Activated CD4-positive, alpha-beta T cell treated with anti-CD3 and anti-CD28 coated beads, Interleukin-2, amount 50 U/mL, for 24 hours (primary cell): ENCODE results near the gene CHRNA3.
"Not testable (repeated sequence)": the region's sequence is repeated elsewhere in the genome, so short reads cannot be mapped to it uniquely, and the experiment has no call there.

Experiments
- DNase-seq, 2 donors: peaks; one replicate each; pipeline ENCODE4 v3.0.0-alpha.2; 2020; ENCODE audit warnings: low read depth in 1 of 2, low spot score in 1 of 2

Gene CHRNA3

DNA sequence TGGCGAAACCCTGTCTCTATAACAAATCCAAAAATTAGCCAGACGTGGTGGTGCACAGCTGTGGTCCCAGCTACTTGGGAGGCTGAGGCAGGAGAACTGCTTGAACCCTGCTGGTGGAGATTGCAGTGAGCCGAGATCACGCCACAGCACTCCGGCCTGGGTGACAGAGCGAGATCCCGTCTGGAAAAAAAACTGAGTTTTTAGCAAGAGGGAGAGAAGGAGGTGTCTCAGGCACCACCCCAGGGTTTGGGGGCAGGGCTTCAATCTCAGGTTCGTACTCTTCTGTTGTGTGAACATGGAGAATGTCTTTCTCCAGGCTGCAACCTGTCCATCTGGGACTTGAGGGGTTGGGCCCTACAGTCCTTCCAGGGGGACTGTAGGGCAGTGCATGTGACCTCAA is 2.7 kb downstream of the CHRNA3 start:
- no peak for DNase-seq

GRCh38 chr15:78617516-78617915 is 3.3 kb downstream of the CHRNA3 start:
- DNase-seq = no peak

DNA sequence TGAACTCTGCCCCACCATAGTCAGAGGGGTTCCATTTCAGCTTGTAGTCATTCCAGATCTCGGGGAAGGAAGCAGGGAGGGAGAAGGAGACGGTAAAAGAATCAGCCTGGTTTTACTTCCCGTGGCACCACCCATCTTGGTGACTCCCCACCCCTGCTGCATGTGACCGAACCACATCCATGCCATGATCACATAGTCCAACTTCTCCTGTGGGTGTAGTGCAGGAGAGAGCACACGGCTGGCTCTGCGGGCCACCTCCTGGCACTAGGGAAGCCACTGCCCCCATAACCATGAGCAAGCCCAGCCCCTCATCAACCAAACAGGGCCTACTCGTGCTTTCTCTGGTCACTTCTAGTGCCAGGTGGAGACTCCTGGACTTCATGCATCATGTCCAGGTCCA is 3.7 kb downstream of the CHRNA3 start:
- DNase-seq = no peak

DNA sequence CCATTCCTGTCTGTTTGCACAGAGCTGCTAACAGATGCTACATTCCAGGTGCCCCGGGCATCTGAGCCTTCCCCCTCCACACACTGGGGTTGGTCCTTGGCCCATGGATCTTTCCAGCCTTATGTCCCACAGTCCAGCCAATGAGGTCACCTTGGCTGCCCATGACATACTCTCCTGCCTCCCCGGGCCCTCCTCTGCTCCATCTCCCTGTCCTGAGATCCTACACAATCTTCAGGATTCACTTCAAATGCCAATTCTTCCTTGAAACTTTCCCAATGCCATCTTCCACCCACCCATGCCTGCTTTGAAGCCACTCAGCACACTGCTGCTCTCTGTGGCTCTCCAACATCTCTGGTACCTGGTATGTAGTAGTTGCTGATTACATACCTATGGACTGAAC is 4.3 kb downstream of the CHRNA3 start:
- no peak for DNase-seq

DNA sequence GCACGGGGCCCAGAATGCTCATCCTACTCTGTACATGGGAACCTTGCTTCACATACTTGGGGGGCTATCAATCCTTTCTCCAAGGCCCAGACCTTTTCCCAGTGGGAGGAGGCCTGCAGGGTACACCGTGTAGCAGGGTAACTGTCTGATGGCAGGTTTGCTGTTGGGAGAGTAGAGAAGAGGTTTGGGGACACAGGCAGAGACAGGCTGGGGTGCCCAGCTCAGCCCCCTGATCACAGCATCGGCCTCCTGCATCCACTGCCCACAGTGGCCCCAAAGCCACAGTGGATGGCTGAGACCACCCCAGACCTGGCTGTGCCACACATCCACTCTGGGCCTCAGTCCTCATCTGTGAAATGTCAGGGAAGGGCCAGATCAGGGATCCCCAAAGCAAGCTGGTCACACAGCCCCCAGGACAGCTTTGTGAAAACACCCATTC is 5.6 kb downstream of the CHRNA3 start:
- no peak for DNase-seq

DNA sequence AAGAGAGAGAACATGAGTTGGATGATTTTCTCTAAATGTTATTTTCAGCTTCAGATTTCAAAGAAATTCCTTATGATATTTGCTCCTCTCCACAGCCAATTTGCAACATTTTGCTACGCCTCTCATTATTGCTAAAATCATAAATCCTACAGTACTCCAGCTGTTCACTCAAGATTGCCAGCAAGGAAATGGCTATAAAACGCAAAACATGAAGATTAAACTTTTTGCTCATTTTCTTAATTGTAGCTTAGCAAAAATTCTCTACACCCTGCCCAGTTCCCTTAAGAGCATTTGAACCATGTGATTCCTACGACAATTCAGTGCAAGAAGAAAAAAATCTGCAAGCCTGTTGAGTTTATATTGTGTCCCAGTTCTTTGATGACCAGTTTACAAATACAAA is 6.8 kb downstream of the CHRNA3 start:
- DNase-seq = no peak

DNA sequence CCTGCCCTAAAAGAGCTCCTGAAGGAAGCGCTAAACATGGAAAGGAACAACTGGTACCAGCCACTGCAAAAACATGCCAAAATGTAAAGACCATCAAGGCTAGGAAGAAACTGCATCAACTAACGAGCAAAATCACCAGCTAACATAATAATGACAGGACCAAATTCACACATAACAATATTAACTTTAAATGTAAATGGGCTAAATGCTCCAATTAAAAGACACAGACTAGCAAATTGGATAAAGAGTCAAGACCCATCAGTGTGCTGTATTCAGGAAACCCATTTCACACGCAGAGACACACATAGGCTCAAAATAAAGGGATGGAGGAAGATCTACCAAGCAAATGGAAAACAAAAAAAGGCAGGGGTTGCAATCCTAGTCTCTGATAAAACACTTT is 11.2 kb downstream of the CHRNA3 start:
- not testable (repeated sequence) for DNase-seq

GRCh38 chr15:78605680-78606079 is 15.1 kb downstream of the CHRNA3 start:
- DNase-seq = no peak

DNA sequence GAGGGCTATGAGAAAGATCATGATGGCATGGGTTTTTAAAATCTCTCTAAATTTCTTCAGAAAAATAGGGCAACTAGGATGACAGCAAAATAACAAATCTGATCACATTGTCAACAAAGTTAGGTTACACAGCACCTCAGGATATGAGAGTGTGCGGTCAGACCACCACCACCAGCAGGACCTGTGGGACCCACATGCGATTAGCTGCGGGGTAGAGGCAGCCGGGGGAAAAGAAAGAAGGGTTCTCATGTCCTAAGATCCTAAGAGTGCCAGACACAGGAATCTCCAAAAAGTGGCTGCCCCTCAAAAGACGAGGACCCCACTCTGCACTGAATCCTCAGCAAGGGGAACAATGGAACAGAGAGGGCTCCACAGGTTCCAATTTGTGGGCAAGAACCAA is 15.6 kb downstream of the CHRNA3 start:
- DNase-seq = no peak

DNA sequence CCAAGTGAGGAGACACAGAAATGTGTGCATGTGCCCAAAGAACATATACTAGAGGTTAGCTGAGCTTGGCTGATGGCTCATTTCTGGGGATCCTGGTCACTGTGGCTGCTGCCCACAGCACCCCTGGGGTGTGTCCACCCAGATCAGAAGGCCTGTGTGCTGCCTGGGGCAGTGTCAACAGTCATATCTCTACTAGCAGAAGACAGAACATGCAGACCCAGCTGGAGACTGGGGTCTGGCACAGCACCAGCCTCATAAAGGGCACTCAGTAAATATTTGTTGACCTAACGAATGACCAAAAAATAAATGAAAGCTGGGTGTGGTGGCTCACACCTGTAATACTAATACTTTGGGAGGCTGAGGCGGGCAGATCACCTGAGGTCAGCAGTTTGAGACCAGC is 16.4 kb downstream of the CHRNA3 start:
- DNase-seq = no peak

DNA sequence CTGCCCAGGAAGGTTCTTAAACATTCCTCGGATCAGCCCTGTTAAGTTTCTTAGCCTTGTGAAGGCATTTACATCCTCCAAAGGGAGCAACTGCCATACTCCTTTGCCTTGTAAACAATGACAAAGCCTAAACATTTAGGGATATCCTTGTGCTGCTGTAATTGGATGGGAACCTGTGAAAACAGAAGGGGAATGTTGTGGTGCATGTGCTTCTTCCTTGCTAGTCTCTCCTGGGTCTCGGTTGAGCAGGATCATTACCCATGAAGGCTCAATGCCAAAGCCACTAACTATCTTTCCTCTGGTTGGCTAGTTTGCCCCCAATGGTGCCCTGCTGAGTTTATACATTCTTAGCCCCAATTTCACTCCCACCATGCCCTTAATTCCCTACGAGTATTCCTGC is 17.3 kb downstream of the CHRNA3 start:
- DNase-seq = no peak

DNA sequence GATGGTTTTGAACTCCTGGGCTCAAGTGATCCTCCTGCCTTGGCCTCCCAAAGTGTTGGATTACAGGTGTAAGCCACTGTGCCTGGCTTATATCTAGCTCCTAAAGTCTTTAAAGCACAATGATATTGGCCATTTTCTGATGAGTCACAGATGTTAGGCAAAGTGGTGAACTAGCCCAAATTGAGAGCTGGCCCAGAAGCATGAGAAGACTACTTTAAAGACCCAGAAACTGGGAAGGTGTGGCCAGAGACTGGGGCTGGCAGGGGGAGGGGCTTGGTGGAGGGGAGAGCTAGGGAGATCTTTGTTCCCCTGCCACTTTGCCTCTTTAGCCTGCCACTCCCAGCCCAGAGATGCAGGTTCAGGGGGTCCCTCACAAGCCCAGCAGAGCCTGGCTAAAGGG is 21.6 kb downstream of the CHRNA3 start:
- DNase-seq = no peak

DNA sequence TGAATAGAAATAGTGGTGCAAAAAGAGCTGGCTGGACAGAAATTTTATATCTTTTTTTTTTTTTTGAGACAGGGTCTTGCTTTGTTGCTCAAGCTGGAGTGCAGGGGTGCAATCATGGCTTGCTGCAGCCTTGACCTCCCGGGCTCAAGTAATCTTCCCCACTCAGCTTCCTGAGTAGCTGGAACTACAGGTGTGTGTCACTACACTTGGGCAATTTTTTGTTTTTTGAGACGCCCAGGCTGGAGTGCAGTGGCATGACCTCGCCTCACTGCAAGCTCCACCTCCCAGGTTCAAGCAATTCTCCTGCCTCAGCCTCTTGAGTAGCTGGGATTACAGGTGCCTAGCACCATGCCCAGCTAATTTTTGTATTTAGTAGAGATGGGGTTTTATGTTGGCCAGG is 22.4 kb downstream of the CHRNA3 start:
- DNase-seq = no peak

DNA sequence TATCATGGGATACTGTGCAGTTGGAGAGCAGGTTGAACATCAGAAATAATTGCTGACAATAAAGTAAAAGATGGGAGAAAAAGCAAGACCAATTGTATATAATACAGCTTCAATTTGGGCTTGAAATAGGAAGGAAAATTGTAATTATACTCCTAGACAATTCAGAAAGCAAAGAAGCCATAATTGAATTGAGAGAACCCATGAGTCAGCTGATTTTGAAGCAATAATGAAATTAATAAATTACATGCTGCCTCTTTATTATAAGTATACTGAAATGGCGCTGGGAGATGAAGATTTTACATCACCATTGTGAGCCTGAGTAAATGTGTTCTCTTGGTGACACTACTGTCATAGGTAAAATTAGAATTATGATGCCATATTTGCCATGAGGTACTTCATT is 23.2 kb downstream of the CHRNA3 start:
- DNase-seq = no peak

- DNase-seq = no peak
Observed at GRCh38 chr15:78574944-78575343, 45.9 kb downstream of the CHRNA3 start.

GRCh38 chr15:78573416-78573815 is 47.4 kb downstream of the CHRNA3 start:
- DNase-seq = no peak

DNA sequence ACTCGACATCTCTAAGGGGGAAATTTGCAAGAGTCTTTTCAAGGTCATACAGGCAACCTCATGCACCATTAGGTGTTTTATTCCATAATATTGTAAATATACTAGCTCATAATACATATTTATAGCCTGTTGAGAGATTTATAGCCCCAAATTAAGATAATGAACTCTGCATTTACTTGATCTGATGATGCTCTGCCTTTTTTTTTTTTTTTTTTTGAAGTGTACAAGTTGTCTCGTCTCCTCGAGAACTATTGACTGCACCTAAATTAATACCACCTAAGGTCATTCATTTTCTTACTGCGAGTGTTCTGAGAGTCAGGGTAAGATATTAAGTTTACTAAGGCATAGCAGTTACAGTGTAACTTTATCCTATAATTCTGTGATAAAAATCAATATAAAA is 49.4 kb downstream of the CHRNA3 start:
- DNase-seq = no peak

GRCh38 chr15:78570710-78571109 is 50.1 kb downstream of the CHRNA3 start:
- DNase-seq = no peak

DNA sequence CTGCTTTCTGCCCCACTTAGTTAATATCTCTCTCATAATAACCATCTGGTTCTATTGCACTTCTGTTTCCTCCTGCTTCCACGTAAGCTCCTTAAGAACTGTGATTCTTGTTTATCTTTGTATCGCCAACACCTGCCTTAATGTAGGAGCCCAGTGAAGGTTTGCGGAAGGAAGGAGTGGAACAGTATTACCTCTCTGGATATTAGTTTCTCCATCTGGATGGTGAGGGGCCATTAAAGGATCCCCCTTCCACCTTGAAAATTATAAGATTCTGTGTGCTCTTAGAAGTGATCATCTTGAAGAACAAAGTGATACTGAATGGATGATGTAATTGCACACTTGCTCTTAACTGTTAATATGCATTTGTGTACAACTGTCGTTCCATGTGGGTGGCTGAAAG is 53.3 kb downstream of the CHRNA3 start:
- DNase-seq = no peak

DNA sequence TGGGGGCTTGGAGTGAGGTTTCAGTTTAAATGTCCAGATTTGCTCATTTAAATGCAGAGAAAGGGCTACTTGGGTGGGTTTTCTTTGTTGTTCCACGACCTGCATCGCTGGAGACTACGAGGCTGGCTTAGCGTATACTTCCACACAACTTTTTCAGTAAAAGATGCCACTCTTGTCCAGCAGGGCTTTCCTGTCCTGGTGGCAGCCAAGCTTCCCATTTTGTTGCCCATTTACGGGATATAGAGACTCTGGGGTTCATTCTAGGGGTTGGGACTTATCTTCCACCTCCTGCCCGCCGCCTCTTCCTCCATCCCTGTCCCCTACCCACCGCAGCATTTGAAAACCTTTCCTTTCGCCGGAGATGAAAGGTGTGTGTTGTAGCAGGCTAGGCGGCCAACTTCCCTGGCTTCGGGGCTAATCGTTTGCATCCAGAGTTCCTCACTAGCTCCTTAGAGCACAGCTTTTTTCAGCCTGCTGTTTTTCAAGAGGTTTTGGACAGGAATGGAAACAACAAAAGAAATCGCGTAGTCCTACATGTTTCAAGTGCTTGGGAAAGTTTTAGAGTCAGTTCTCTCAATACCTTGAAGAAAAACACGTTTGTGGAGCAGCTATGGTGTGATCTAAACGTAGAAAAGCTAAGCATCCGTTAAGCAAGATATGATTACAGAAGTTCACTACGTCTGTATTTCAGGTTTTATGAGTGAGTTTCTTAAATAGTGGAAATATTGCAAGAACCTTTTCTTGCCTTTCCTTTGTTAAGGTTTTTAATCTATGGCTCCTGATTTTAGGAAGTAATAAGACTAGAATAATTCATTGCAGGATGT is 54.6 kb downstream of the CHRNA3 start:
- DNase-seq = no peak

GRCh38 chr15:78565097-78565950 is 55.5 kb downstream of the CHRNA3 start, which contains the start of gene CHRNA5:
Gene CHRNA5 (plus strand): TSS chr15:78565520. CDS start chr15:78565720, 200 bp downstream.
- DNase-seq = peak; percentile 14 to 72

DNA sequence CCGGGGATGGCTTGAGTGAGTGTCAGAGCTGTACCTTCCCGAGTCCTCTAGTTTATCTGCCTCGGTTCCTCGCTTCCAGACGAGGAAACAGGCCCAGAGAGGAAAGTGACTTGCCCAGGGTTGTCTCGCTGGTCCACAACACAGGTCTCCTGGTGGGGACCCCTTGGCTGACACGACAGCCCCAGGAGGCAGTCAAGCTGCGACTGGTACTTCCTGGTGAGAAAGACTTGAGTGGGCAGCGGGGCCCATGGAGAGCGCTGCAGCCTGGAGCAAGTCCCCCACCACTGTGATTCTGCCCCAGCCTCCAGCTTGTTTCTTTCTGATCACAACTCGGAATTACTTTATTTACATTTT is 56.1 kb downstream of the CHRNA3 start:
- no peak for DNase-seq
